SHP77 (cell line): ENCODE measurements around the gene MOGAT2.

Experiments used
- DNase-seq, 2 experiments: peaks; one replicate each; lab custom pipeline; 2025; lab: John Stamatoyannopoulos, UW

The MOGAT2 gene

DNA sequence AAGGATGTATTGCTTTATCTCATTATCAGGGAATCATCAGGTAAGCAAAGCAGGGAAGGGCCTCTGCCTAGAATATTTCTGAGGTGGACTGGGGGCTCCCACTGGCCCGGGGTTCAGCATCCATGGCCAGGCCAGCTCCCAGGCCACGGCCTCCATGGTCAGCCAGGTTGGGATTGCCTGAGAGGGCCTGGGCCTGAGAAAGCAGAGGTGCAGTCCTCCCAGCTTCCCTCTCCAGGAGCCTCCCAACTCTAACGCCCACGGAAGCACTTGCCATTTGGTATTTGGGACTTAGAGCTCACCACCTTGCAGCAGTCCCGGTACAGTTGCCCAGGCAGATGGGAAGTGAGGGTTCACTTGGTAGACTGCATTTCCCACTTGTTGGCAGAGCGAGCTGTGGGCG, 63.7 kb downstream of the MOGAT2 start:
- DNase-seq, result no peak

DNA sequence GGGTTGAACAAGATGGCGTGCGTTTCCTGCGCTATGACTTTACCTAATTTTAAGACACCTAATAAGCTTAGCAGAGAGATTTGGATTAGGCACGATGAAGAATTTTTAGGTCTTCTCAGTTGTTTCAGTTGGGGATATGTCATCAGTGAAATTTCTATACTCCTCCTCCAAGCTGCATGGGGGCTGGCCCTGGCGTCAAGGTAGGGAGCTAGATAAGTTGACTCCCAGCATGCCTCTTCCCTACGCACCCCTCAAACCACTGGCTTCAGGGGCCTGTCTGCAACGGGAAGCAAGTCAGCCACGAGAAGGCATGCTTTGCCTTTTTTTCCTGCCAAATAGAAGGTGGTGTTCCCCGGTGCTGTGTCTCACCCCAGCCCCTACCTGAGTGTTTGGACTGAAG, 64.2 kb downstream of the MOGAT2 start:
- no peak for DNase-seq
